Measurements from ENCODE around the gene LVRN. TPM values are rescaled to one million over a fixed set of nuclear protein-coding genes. Genes with fewer than 3 reads are reported as not detected.

LVRN gene
- total RNA-seq, 4 donors from 2014 or later, result 1.7 TPM; not detected in 3

- TF ChIP-seq POLR2A (IDR thresholded peaks at IDR 0.05) (no peak), CTCF (IDR thresholded peaks at IDR 0.05) (no peak)
- H3K9me3 ChIP-seq, result no peaks in the 10 kb centered on the region
- H3K27ac ChIP-seq, result no peak overlapping the region
- no peaks in the 10 kb centered on the region for H3K36me3 ChIP-seq
- DNase-seq, result no peak
- intact Hi-C loops (cut with DNase I; ENCODE audit: low total_unique reads), result no loop called here
- H3K4me1 ChIP-seq, result no peaks in the 10 kb centered on the region
- no peak overlapping the region for H3K4me3 ChIP-seq
- no peaks in the 10 kb centered on the region for H3K27me3 ChIP-seq
Observed at GRCh38 chr5:116002116-116002906, 40.0 kb downstream of the LVRN start.

DNA sequence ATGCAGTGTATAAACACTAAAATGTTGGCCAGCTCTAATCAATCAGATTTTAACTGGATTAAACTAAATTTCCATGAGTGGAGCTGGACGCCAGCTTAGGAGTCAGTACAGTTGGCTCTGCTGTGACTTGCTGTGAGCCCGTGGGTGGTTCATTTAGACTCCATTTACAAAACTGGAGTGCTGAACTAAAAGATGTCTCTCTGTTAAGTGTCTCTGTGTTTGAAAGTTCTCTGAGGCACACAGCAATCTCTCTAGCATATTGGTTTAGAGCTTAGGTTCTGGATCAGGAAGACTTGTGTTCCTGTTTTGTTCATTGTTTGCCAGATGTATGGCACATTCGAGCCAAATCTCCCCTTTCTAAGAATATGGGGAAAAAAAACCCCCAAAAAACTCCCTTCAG, 42.0 kb downstream of the LVRN start:
- no peaks in the 10 kb centered on the region for H3K36me3 ChIP-seq
- no peak for TF ChIP-seq CTCF (IDR thresholded peaks at IDR 0.05)
- no peak for TF ChIP-seq POLR2A (IDR thresholded peaks at IDR 0.05)
- no peaks in the 10 kb centered on the region for H3K27me3 ChIP-seq
- DNase-seq, result no peak
- H3K9me3 ChIP-seq, result no peaks in the 10 kb centered on the region
- H3K4me1 ChIP-seq, result no peaks in the 10 kb centered on the region
- intact Hi-C loops (cut with DNase I; ENCODE audit: low total_unique reads), result no loop called here
- H3K27ac ChIP-seq, result no peak overlapping the region
- H3K4me3 ChIP-seq, result no peak overlapping the region

GRCh38 chr5:116009806-116010205, 47.5 kb downstream of the LVRN start:
- Histone ChIP-seq H3K4me1 (no peaks in the 10 kb centered on the region), H3K9me3 (no peaks in the 10 kb centered on the region), H3K27me3 (no peaks in the 10 kb centered on the region), H3K36me3 (no peaks in the 10 kb centered on the region), H3K27ac (no peak overlapping the region), H3K4me3 (no peak overlapping the region)
- no peak for TF ChIP-seq CTCF (IDR thresholded peaks at IDR 0.05)
- no peak for TF ChIP-seq POLR2A (IDR thresholded peaks at IDR 0.05)
- intact Hi-C loops (cut with DNase I; ENCODE audit: low total_unique reads), result no loop called here
- DNase-seq, result no peak

- Histone ChIP-seq H3K36me3 (no peaks in the 10 kb centered on the region), H3K4me3 (no peak overlapping the region), H3K27ac (no peak overlapping the region), H3K9me3 (no peaks in the 10 kb centered on the region), H3K27me3 (no peaks in the 10 kb centered on the region), H3K4me1 (no peaks in the 10 kb centered on the region)
- TF ChIP-seq POLR2A (IDR thresholded peaks at IDR 0.05) (no peak), CTCF (IDR thresholded peaks at IDR 0.05) (no peak)
- intact Hi-C loops (cut with DNase I; ENCODE audit: low total_unique reads), result no loop called here
- DNase-seq, result no peak
Observed at GRCh38 chr5:116011046-116011445, 48.8 kb downstream of the LVRN start.

GRCh38 chr5:116013207-116013785, 51.0 kb downstream of the LVRN start:
- intact Hi-C loops (cut with DNase I; ENCODE audit: low total_unique reads), result no loop called here
- no peak overlapping the region for H3K4me3 ChIP-seq
- H3K27me3 ChIP-seq, result no peaks in the 10 kb centered on the region
- no peak for DNase-seq
- H3K27ac ChIP-seq, result no peak overlapping the region
- no peaks in the 10 kb centered on the region for H3K9me3 ChIP-seq
- H3K36me3 ChIP-seq, result no peaks in the 10 kb centered on the region
- no peaks in the 10 kb centered on the region for H3K4me1 ChIP-seq
- no peak for TF ChIP-seq POLR2A (IDR thresholded peaks at IDR 0.05)
- TF ChIP-seq CTCF (IDR thresholded peaks at IDR 0.05), result no peak
